ENCODE data around the gene OPN5.

DNA sequence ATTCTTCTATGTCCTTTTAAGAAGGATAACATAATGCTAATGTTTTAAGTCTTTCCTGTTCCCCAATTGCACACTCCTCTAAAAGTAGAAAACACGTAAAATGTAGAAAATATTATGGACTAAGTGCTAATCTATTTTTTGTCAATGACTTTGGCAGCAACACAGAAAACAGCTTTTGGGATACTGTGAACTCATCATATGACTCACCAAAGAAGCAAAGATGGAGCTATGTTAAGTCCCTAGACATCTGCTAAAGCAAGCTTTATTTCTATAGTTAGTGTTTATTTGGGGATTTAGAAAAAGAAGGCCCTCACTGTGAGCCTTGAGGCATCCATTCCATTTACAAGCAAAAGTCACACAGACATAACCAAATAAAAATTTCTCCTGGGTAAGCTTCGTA, 23.0 kb downstream of the OPN5 start:
- TF ChIP-seq, protein P1, sequence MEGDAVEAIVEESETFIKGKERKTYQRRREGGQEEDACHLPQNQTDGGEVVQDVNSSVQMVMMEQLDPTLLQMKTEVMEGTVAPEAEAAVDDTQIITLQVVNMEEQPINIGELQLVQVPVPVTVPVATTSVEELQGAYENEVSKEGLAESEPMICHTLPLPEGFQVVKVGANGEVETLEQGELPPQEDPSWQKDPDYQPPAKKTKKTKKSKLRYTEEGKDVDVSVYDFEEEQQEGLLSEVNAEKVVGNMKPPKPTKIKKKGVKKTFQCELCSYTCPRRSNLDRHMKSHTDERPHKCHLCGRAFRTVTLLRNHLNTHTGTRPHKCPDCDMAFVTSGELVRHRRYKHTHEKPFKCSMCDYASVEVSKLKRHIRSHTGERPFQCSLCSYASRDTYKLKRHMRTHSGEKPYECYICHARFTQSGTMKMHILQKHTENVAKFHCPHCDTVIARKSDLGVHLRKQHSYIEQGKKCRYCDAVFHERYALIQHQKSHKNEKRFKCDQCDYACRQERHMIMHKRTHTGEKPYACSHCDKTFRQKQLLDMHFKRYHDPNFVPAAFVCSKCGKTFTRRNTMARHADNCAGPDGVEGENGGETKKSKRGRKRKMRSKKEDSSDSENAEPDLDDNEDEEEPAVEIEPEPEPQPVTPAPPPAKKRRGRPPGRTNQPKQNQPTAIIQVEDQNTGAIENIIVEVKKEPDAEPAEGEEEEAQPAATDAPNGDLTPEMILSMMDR (IDR thresholded peaks at IDR 0.05) = no peak
- TF ChIP-seq EP300 (IDR thresholded peaks at IDR 0.05; ENCODE audit: low read depth) = no peak

Data from transverse colon (tissue), 3 donors.